ENCODE results near the gene C8A. TPM values are rescaled to one million over a fixed set of nuclear protein-coding genes. Genes with fewer than 3 reads are reported as not detected.

The C8A gene
- total and polyA plus RNA-seq, 2 of the 8 experiments (the other 6 are each of a cell fraction or from before 2014, with no cell fraction given) = not detected

DNA sequence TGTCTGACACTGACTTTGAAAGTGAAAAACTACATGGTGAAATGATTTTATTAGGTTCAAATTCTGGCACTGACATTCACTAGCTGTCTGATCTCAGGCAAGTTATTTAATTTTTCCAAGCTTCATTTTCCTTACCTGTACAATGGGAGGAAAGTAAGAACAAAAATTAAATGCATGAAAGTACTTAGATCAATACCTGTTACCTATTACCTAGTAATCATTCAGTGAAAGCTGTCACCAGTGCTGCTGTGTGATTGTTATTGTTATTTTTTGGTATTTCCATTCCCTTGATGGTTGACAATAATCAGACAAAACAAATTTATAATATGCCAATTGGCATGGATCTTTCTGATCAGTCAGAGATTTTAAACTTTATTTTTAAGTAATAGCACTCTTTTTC is 1.6 kb downstream of the C8A start:
- no peak overlapping the region for H2AK5ac ChIP-seq (ENCODE audit: low read depth, low read length)
- no peaks in the 10 kb centered on the region for H3K27me3 ChIP-seq (replicated peaks in 1 of 4; ENCODE audit: control insufficient read depth in 3 of 4, extremely low read depth in 1 of 4, insufficient read depth in 3 of 4, low read length in 3 of 4)
- no peak overlapping the region for H3K4me3 ChIP-seq (ENCODE audit: extremely low read depth in 1 of 4, insufficient read depth in 2 of 4, low read depth in 3 of 4, low read length in 4 of 4)
- DNase-seq (ENCODE audit: low read depth in 1 of 2, low spot score in 2 of 2) (no peak), FAIRE-seq (no peak)
- ChIA-PET CTCF (ENCODE audit: partially characterized antibody) (interaction anchor here (1.0 kb wide), 1 partner anchor 36 kb away, joined by 3 read pairs; no protein-coding TSS in a partner anchor), POLR2A (ENCODE audit: partially characterized antibody) (no interaction called here)
- no peaks in the 10 kb centered on the region for H3K79me2 ChIP-seq (ENCODE audit: control insufficient read depth in 1 of 2, insufficient read depth in 2 of 2, low read length in 2 of 2)
- H3K36me3 ChIP-seq (ENCODE audit: control insufficient read depth in 2 of 4, insufficient read depth in 4 of 4, low read length in 3 of 4) = no peaks in the 10 kb centered on the region
- no peak overlapping the region for H2BK12ac ChIP-seq (ENCODE audit: low read depth, low read length)
- H3K4ac ChIP-seq (replicated peaks; ENCODE audit: insufficient read length, low read depth, low read length) = no peak overlapping the region
- H3K18ac ChIP-seq (ENCODE audit: extremely low read depth, low read length) = no peak overlapping the region
- H3K27ac ChIP-seq (ENCODE audit: low read depth, low read length) = no peak overlapping the region
- no peak overlapping the region for H3K23ac ChIP-seq (ENCODE audit: insufficient read length)
- H3K56ac ChIP-seq (replicated peaks; ENCODE audit: insufficient read length, low read depth, low read length) = no peak overlapping the region
- H4K8ac ChIP-seq (ENCODE audit: extremely low read depth, insufficient read depth, low read length) = no peak overlapping the region
- no peaks in the 10 kb centered on the region for H3K4me1 ChIP-seq (replicated peaks in 1 of 4; ENCODE audit: control insufficient read depth in 3 of 4, insufficient read depth in 4 of 4, low read length in 3 of 4)
- H4K5ac ChIP-seq (ENCODE audit: insufficient read length, low read depth, low read length) = no peak overlapping the region
- no peak overlapping the region for H2BK20ac ChIP-seq (ENCODE audit: low read length)
- H2AFZ ChIP-seq (ENCODE audit: low read length) = no peak overlapping the region
- no peak overlapping the region for H4K91ac ChIP-seq (replicated peaks; ENCODE audit: insufficient read length, low read length)
- no peak overlapping the region for H2BK5ac ChIP-seq (ENCODE audit: low read depth, low read length)
- H4K20me1 ChIP-seq (replicated peaks in 1 of 2; ENCODE audit: control insufficient read depth in 1 of 2, insufficient read depth in 2 of 2, low read length in 2 of 2) = no peaks in the 10 kb centered on the region
- H3K9me3 ChIP-seq (ENCODE audit: insufficient read depth in 2 of 2, low read depth in 1 of 2, low read length in 1 of 2) = no peaks in the 10 kb centered on the region
- H3K14ac ChIP-seq (ENCODE audit: insufficient read length) = no peak overlapping the region
- no peak overlapping the region for H3K9ac ChIP-seq (replicated peaks in 1 of 4; ENCODE audit: extremely low read depth in 1 of 4, low read depth in 3 of 4, low read length in 3 of 4)
- no peak overlapping the region for H2BK120ac ChIP-seq (replicated peaks; ENCODE audit: low read depth, low read length)
- no peaks in the 10 kb centered on the region for H3K79me1 ChIP-seq (ENCODE audit: low read depth, low read length)
- no peak overlapping the region for H3K4me2 ChIP-seq (ENCODE audit: insufficient read depth in 1 of 2, low read depth in 2 of 2, low read length in 2 of 2)
- no peak overlapping the region for H2BK15ac ChIP-seq (ENCODE audit: low read length)
- no peaks in the 10 kb centered on the region for H3K23me2 ChIP-seq (ENCODE audit: low read depth, low read length)
- TF ChIP-seq, protein P1, sequence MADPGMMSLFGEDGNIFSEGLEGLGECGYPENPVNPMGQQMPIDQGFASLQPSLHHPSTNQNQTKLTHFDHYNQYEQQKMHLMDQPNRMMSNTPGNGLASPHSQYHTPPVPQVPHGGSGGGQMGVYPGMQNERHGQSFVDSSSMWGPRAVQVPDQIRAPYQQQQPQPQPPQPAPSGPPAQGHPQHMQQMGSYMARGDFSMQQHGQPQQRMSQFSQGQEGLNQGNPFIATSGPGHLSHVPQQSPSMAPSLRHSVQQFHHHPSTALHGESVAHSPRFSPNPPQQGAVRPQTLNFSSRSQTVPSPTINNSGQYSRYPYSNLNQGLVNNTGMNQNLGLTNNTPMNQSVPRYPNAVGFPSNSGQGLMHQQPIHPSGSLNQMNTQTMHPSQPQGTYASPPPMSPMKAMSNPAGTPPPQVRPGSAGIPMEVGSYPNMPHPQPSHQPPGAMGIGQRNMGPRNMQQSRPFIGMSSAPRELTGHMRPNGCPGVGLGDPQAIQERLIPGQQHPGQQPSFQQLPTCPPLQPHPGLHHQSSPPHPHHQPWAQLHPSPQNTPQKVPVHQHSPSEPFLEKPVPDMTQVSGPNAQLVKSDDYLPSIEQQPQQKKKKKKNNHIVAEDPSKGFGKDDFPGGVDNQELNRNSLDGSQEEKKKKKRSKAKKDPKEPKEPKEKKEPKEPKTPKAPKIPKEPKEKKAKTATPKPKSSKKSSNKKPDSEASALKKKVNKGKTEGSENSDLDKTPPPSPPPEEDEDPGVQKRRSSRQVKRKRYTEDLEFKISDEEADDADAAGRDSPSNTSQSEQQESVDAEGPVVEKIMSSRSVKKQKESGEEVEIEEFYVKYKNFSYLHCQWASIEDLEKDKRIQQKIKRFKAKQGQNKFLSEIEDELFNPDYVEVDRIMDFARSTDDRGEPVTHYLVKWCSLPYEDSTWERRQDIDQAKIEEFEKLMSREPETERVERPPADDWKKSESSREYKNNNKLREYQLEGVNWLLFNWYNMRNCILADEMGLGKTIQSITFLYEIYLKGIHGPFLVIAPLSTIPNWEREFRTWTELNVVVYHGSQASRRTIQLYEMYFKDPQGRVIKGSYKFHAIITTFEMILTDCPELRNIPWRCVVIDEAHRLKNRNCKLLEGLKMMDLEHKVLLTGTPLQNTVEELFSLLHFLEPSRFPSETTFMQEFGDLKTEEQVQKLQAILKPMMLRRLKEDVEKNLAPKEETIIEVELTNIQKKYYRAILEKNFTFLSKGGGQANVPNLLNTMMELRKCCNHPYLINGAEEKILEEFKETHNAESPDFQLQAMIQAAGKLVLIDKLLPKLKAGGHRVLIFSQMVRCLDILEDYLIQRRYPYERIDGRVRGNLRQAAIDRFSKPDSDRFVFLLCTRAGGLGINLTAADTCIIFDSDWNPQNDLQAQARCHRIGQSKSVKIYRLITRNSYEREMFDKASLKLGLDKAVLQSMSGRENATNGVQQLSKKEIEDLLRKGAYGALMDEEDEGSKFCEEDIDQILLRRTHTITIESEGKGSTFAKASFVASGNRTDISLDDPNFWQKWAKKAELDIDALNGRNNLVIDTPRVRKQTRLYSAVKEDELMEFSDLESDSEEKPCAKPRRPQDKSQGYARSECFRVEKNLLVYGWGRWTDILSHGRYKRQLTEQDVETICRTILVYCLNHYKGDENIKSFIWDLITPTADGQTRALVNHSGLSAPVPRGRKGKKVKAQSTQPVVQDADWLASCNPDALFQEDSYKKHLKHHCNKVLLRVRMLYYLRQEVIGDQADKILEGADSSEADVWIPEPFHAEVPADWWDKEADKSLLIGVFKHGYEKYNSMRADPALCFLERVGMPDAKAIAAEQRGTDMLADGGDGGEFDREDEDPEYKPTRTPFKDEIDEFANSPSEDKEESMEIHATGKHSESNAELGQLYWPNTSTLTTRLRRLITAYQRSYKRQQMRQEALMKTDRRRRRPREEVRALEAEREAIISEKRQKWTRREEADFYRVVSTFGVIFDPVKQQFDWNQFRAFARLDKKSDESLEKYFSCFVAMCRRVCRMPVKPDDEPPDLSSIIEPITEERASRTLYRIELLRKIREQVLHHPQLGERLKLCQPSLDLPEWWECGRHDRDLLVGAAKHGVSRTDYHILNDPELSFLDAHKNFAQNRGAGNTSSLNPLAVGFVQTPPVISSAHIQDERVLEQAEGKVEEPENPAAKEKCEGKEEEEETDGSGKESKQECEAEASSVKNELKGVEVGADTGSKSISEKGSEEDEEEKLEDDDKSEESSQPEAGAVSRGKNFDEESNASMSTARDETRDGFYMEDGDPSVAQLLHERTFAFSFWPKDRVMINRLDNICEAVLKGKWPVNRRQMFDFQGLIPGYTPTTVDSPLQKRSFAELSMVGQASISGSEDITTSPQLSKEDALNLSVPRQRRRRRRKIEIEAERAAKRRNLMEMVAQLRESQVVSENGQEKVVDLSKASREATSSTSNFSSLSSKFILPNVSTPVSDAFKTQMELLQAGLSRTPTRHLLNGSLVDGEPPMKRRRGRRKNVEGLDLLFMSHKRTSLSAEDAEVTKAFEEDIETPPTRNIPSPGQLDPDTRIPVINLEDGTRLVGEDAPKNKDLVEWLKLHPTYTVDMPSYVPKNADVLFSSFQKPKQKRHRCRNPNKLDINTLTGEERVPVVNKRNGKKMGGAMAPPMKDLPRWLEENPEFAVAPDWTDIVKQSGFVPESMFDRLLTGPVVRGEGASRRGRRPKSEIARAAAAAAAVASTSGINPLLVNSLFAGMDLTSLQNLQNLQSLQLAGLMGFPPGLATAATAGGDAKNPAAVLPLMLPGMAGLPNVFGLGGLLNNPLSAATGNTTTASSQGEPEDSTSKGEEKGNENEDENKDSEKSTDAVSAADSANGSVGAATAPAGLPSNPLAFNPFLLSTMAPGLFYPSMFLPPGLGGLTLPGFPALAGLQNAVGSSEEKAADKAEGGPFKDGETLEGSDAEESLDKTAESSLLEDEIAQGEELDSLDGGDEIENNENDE (IDR thresholded peaks at IDR 0.05; ENCODE audit: insufficient replicate concordance, low read length) = no peak
- no peak for TF ChIP-seq NRF1 (IDR thresholded peaks at IDR 0.05; ENCODE audit: low read depth, low read length)

All from H1 (cell line).